ENCODE results near the gene RILP.
A peak's percentile ranks its signal among the peaks of the same experiment; 100 is the strongest.

RILP gene

GRCh38 chr17:1647802-1648171 is 1.9 kb downstream of the RILP start:
- H3K9me3 ChIP-seq (ENCODE audit: control insufficient read depth, low read length), result no peaks in the 10 kb centered on the region
- peak overlapping the region; percentile 62 for H3K27ac ChIP-seq (ENCODE audit: low read depth, low read length, severe bottlenecking)
- WGBS, 2 experiments (ENCODE audit: insufficient coverage in 2 of 2), result 90 to 91% methylated on average over 11 of the region's 11 CpGs
- peaks cover 26% of the 10 kb centered on the region for H3K36me3 ChIP-seq (ENCODE audit: control insufficient read depth, insufficient read depth, low read length)
- H3K4me3 ChIP-seq (ENCODE audit: extremely low read depth, insufficient read depth, low read length, poor library complexity, severe bottlenecking), result no peak overlapping the region
- peaks cover 62% of the 10 kb centered on the region for H3K4me1 ChIP-seq (ENCODE audit: control insufficient read depth, insufficient read depth, low read length, poor library complexity, severe bottlenecking)

GRCh38 chr17:1646199-1646875 is 3.3 kb downstream of the RILP start:
- Histone ChIP-seq H3K4me3 (ENCODE audit: extremely low read depth, insufficient read depth, low read length, poor library complexity, severe bottlenecking) (no peak overlapping the region), H3K4me1 (ENCODE audit: control insufficient read depth, insufficient read depth, low read length, poor library complexity, severe bottlenecking) (peaks cover 57% of the 10 kb centered on the region), H3K9me3 (ENCODE audit: control insufficient read depth, low read length) (no peaks in the 10 kb centered on the region), H3K36me3 (ENCODE audit: control insufficient read depth, insufficient read depth, low read length) (peaks cover 12% of the 10 kb centered on the region), H3K27ac (ENCODE audit: low read depth, low read length, severe bottlenecking) (no peak overlapping the region)
- 86 to 87% methylated on average over 8 to 9 of the region's 13 CpGs for WGBS, 2 experiments (ENCODE audit: insufficient coverage in 2 of 2)

GRCh38 chr17:1645207-1646171 is 4.2 kb downstream of the RILP start, which contains the start of gene SCARF1:
SCARF1 (minus strand) TSS chr17:1645732; CDS start chr17:1645697, 35 bp downstream.
- H3K36me3 ChIP-seq (ENCODE audit: control insufficient read depth, insufficient read depth, low read length), result peaks cover 4% of the 10 kb centered on the region
- H3K27ac ChIP-seq (ENCODE audit: low read depth, low read length, severe bottlenecking), result no peak within 1 kb of the TSS
- 72 to 77% methylated on average over 17 of the region's 25 CpGs for WGBS, 2 experiments (ENCODE audit: insufficient coverage in 2 of 2)
- H3K4me3 ChIP-seq (ENCODE audit: extremely low read depth, insufficient read depth, low read length, poor library complexity, severe bottlenecking), result peak within 1 kb of the TSS; percentile 28
- H3K4me1 ChIP-seq (ENCODE audit: control insufficient read depth, insufficient read depth, low read length, poor library complexity, severe bottlenecking), result peaks cover 54% of the 10 kb centered on the region
- no peaks in the 10 kb centered on the region for H3K9me3 ChIP-seq (ENCODE audit: control insufficient read depth, low read length)

- no peak overlapping the region for H3K27ac ChIP-seq (ENCODE audit: low read depth, low read length, severe bottlenecking)
- no peaks in the 10 kb centered on the region for H3K36me3 ChIP-seq (ENCODE audit: control insufficient read depth, insufficient read depth, low read length)
- 78 to 81% methylated on average over 12 to 13 of the region's 15 CpGs for WGBS, 2 experiments (ENCODE audit: insufficient coverage in 2 of 2)
- peak overlapping the region; percentile 28 for H3K4me3 ChIP-seq (ENCODE audit: extremely low read depth, insufficient read depth, low read length, poor library complexity, severe bottlenecking)
- peaks cover 52% of the 10 kb centered on the region for H3K4me1 ChIP-seq (ENCODE audit: control insufficient read depth, insufficient read depth, low read length, poor library complexity, severe bottlenecking)
- no peaks in the 10 kb centered on the region for H3K9me3 ChIP-seq (ENCODE audit: control insufficient read depth, low read length)
Measured at GRCh38 chr17:1644493-1645206, 5.0 kb downstream of the RILP start.

GRCh38 chr17:1643999-1644492 is 5.6 kb downstream of the RILP start:
- Histone ChIP-seq H3K36me3 (ENCODE audit: control insufficient read depth, insufficient read depth, low read length) (no peaks in the 10 kb centered on the region), H3K27ac (ENCODE audit: low read depth, low read length, severe bottlenecking) (no peak overlapping the region), H3K4me1 (ENCODE audit: control insufficient read depth, insufficient read depth, low read length, poor library complexity, severe bottlenecking) (peaks cover 58% of the 10 kb centered on the region), H3K4me3 (ENCODE audit: extremely low read depth, insufficient read depth, low read length, poor library complexity, severe bottlenecking) (peak overlapping the region; percentile 28), H3K9me3 (ENCODE audit: control insufficient read depth, low read length) (no peaks in the 10 kb centered on the region)
- WGBS, 2 experiments (ENCODE audit: insufficient coverage in 2 of 2), result 58 to 76% methylated on average over 7 to 11 of the region's 13 CpGs

GRCh38 chr17:1643293-1643998 is 6.2 kb downstream of the RILP start:
- H3K4me3 ChIP-seq (ENCODE audit: extremely low read depth, insufficient read depth, low read length, poor library complexity, severe bottlenecking), result peak overlapping the region; percentile 28
- no peaks in the 10 kb centered on the region for H3K9me3 ChIP-seq (ENCODE audit: control insufficient read depth, low read length)
- H3K27ac ChIP-seq (ENCODE audit: low read depth, low read length, severe bottlenecking), result no peak overlapping the region
- no peaks in the 10 kb centered on the region for H3K36me3 ChIP-seq (ENCODE audit: control insufficient read depth, insufficient read depth, low read length)
- H3K4me1 ChIP-seq (ENCODE audit: control insufficient read depth, insufficient read depth, low read length, poor library complexity, severe bottlenecking), result peaks cover 61% of the 10 kb centered on the region
- 6 to 7% methylated on average over 48 to 64 of the region's 90 CpGs for WGBS, 2 experiments (ENCODE audit: insufficient coverage in 2 of 2)

- no peaks in the 10 kb centered on the region for H3K9me3 ChIP-seq (ENCODE audit: control insufficient read depth, low read length)
- H3K36me3 ChIP-seq (ENCODE audit: control insufficient read depth, insufficient read depth, low read length), result peaks cover 3% of the 10 kb centered on the region
- peaks cover 43% of the 10 kb centered on the region for H3K4me1 ChIP-seq (ENCODE audit: control insufficient read depth, insufficient read depth, low read length, poor library complexity, severe bottlenecking)
- no peak overlapping the region for H3K4me3 ChIP-seq (ENCODE audit: extremely low read depth, insufficient read depth, low read length, poor library complexity, severe bottlenecking)
- no peak overlapping the region for H3K27ac ChIP-seq (ENCODE audit: low read depth, low read length, severe bottlenecking)
- 84 to 87% methylated on average over 9 to 10 of the region's 12 CpGs for WGBS, 2 experiments (ENCODE audit: insufficient coverage in 2 of 2)
Measured at GRCh38 chr17:1641065-1641403, 8.6 kb downstream of the RILP start.

- no peak overlapping the region for H3K27ac ChIP-seq (ENCODE audit: low read depth, low read length, severe bottlenecking)
- H3K4me1 ChIP-seq (ENCODE audit: control insufficient read depth, insufficient read depth, low read length, poor library complexity, severe bottlenecking), result peaks cover 37% of the 10 kb centered on the region
- 85 to 88% methylated on average over 12 to 18 of the region's 23 CpGs for WGBS, 2 experiments (ENCODE audit: insufficient coverage in 2 of 2)
- H3K4me3 ChIP-seq (ENCODE audit: extremely low read depth, insufficient read depth, low read length, poor library complexity, severe bottlenecking), result no peak overlapping the region
- H3K9me3 ChIP-seq (ENCODE audit: control insufficient read depth, low read length), result no peaks in the 10 kb centered on the region
- peaks cover 3% of the 10 kb centered on the region for H3K36me3 ChIP-seq (ENCODE audit: control insufficient read depth, insufficient read depth, low read length)
Measured at GRCh38 chr17:1640329-1641064, 9.2 kb downstream of the RILP start.

- Histone ChIP-seq H3K36me3 (ENCODE audit: control insufficient read depth, insufficient read depth, low read length) (peaks cover 3% of the 10 kb centered on the region), H3K4me1 (ENCODE audit: control insufficient read depth, insufficient read depth, low read length, poor library complexity, severe bottlenecking) (peaks cover 29% of the 10 kb centered on the region), H3K4me3 (ENCODE audit: extremely low read depth, insufficient read depth, low read length, poor library complexity, severe bottlenecking) (no peak overlapping the region), H3K9me3 (ENCODE audit: control insufficient read depth, low read length) (no peaks in the 10 kb centered on the region), H3K27ac (ENCODE audit: low read depth, low read length, severe bottlenecking) (no peak overlapping the region)
- whole genome bisulfite sequencing, 2 experiments (ENCODE audit: insufficient coverage in 2 of 2), result 80 to 93% methylated on average over 8 to 11 of the region's 11 CpGs
Measured at GRCh38 chr17:1639549-1640180, 10.0 kb downstream of the RILP start.

Data from mesodermal cell (in vitro differentiated cells).